ENCODE data around the gene ZNF385D.

Gene ZNF385D, protein sequence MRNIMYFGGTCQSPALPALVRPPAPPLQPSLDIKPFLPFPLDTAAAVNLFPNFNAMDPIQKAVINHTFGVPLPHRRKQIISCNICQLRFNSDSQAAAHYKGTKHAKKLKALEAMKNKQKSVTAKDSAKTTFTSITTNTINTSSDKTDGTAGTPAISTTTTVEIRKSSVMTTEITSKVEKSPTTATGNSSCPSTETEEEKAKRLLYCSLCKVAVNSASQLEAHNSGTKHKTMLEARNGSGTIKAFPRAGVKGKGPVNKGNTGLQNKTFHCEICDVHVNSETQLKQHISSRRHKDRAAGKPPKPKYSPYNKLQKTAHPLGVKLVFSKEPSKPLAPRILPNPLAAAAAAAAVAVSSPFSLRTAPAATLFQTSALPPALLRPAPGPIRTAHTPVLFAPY

DNA sequence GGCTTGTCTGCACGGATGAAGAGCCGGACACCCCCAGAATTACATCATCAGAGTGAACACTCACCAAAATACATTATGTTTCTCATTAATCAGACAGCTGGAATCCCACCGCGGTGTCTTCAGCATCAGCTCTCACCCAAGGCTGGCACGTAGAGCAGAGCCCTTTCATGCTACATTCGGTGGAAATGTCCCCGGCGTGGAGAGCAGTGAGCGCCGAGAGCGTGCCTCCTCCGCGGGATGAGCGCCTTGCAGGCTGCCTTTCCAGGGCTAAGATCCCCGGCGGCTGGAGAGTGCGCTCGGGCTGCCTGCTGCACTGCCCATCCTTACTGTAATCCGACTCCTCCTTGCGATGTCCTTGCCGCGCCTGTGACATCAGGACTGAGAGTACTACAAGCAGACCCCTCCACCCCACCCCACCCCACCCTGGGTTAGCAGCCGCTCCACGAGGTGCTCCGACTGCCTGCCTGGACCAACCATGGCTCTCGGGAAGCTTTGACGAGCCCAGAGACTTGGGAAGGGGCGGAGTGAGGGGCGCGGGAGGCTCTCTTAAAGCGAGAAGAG lies at the start of gene ZNF385D:
Gene ZNF385D, minus strand, starts transcription at position 380 of the 561 bp plus-strand sequence. Its CDS starts 294 bp downstream, at position 86.
- DNase-seq (ENCODE audit: low read depth): no peak

GRCh38 chr3:21798356-21799088 lies 47.5 kb upstream of the ZNF385D start:
- no peak for DNase-seq (ENCODE audit: low read depth)

DNA sequence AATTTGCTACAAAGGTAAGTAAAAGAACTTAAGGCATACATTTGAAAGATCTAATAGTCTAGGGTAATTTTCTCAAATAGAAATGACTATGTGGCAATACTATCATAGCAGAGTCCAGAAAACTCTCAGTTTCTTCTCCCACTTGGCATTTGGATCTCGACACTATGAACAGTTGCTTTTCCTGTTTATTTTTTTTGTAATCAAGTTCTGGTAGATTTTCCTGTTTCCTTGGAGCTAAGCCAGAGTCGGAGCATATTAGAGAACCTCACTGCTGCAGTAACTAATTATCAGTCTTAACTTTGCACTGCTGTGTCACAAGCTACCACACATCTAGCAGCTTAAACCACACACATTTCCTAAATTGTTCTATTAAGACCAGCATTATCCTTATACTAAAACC lies 44.9 kb upstream of the ZNF385D start:
- DNase-seq (ENCODE audit: low read depth): no peak

GRCh38 chr3:21795152-21795837 lies 44.3 kb upstream of the ZNF385D start:
- no peak for DNase-seq (ENCODE audit: low read depth)

DNA sequence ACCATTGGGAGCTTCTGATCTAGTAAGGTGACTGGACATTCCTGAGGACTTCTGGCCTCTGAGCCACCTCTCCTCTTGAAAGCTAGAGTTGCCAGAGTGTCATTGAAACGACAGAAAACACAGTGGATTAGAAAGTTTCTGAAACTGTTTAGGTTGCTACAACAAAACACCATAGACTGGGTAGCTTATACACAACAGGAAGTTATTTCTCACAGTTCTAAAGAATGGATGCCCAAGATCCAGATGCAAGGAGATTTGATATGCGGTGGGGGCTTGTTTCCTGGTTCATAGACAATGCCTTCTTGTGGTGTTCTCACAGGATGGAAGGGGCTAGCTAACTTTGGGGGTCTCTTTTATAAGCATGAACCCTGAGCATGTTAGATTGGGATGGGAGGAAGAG lies 43.3 kb upstream of the ZNF385D start:
- no peak for DNase-seq (ENCODE audit: low read depth)

DNA sequence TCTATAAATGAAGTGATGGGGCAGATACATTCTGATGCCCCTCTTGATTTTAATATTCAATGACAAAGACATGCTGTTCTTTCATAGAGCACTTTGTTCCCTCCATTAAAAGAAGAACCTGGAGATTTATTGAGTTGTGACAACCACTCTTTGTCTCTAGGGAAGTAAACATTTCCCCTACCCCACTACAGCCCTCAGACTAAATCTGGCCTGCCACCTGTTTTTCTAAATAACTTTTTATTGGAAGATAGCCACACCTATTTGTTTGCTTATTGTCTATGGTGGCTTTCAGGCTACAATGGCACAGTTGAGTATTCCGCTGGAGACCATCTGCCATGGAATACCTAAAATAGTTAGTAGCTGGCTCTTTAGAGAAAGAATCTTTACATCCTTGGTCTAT lies 41.2 kb upstream of the ZNF385D start:
- no peak for DNase-seq (ENCODE audit: low read depth)

DNA sequence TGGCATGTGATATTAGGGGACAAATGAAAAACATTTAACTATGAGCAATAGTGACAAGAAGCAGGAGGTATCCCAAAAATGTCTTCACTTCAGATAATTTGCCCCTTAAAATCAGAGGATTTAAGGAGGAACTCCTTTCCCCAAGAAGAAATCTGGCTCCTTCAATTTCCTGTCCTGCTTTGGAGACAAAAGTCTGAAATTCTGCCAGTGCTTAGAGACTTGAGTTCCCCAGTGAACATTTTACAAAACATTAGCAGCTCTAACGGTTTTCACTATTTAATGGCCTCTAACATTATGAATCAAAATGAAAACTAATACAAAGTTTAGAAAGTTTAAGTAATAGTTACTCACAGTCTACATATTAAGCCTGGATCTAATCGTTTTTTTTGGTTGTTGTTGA lies 40.3 kb upstream of the ZNF385D start:
- no peak for DNase-seq (ENCODE audit: low read depth)

- DNase-seq (ENCODE audit: low read depth): no peak
Observed at GRCh38 chr3:21790466-21790865, 39.5 kb upstream of the ZNF385D start.

GRCh38 chr3:21789730-21790129 lies 38.7 kb upstream of the ZNF385D start:
- no peak for DNase-seq (ENCODE audit: low read depth)

- DNase-seq (ENCODE audit: low read depth): no peak
Observed at GRCh38 chr3:21786438-21786797, 35.4 kb upstream of the ZNF385D start.

GRCh38 chr3:21785765-21786437 lies 34.9 kb upstream of the ZNF385D start:
- no peak for DNase-seq (ENCODE audit: low read depth)

- DNase-seq (ENCODE audit: low read depth): no peak
Observed at GRCh38 chr3:21783839-21784238, 32.8 kb upstream of the ZNF385D start.

- DNase-seq (ENCODE audit: low read depth): no peak
Observed at GRCh38 chr3:21781355-21781754, 30.3 kb upstream of the ZNF385D start.

GRCh38 chr3:21779909-21780308 lies 28.9 kb upstream of the ZNF385D start:
- no peak for DNase-seq (ENCODE audit: low read depth)

DNA sequence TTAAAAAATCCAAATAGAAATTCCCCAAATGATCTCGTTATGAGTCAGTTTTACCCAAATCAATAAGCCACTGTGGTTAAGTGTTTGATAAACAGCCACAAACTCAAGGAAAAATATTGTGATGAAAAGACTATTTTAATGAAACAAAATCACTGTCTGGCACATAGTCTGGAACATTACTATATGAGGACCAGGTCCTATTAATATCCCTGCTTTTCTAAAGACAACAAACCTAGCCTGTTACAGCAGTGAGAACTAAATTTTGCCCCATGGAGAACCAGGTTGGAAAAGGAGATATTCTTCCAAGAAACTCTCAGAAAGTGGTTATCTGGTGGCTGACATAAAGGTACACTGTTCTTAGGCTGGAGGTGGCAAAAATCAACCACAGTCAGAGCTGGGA lies 27.7 kb upstream of the ZNF385D start:
- DNase-seq (ENCODE audit: low read depth): no peak

- no peak for DNase-seq (ENCODE audit: low read depth)
Observed at GRCh38 chr3:21777821-21778220, 26.8 kb upstream of the ZNF385D start.

- DNase-seq (ENCODE audit: low read depth): no peak
Observed at GRCh38 chr3:21766002-21766401, 15.0 kb upstream of the ZNF385D start.

DNA sequence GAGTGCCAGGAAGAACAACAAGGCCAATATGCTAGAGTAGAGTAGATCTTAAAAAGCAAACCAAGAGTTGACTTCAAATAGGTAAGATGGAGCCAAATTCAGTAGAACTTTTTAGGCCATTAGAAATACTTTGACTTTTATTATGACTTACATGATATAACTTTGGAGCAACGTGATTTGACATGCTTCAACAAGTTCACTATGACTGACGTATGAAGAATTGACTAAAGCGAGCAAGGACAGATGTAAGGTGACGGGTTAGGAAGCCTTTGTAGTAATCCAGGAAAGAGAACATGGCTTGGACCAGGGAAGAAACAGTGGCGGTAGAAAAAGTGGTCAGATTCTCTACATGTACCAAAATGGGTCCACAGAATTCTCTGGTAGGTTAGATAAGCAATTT lies 4.9 kb upstream of the ZNF385D start:
- no peak for DNase-seq (ENCODE audit: low read depth)

GRCh38 chr3:21754839-21755238 lies 3.8 kb upstream of the ZNF385D start:
- DNase-seq (ENCODE audit: low read depth): no peak

DNA sequence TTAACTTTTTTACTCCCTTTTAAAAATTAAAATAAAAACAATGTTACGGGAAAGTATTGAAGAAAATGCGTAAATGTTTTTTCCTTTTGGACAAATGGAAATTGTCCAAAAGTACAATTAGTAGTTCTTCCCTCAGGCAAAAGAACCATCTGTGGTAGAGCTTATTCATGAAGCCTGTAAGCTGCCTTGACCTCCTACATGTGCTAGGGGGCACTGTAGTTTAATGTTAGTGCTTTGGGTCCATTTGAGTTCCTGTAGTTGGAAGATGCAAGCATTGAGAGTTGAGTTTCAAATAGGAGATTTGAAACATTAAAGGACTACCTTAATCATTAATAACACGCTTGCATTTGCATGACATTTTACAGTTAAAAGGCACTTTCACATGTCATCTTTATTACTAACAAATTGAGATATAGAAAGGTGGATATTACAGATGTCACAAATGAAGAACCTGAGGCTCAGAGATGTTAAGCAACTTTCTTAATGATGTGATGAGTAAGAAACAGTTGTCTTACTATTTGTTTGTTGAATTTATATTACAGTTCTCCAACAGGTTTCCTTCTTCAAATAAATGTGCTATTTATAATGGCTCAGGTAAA lies 1.8 kb upstream of the ZNF385D start:
- DNase-seq (ENCODE audit: low read depth): no peak

DNA sequence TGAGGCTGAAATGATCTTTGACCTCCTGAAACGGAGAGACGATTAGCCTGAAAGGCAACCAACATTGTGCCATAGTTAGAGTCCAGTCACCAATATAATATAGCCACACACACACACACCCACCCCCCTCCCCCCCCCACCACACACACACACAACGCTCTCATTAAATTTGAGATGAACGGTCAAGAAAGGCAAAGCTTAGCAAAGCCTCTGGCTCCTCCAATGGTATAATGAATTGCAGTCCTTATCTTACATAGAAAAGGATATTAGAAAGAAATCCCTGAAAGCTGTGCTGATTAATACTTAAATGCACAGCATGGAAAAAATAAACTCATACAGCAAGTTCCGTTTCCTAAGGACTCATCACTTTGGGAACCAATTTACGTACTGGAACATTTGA lies 876 bp upstream of the ZNF385D start:
- DNase-seq (ENCODE audit: low read depth): no peak

Data from activated T-cell treated with anti-CD3 and anti-CD28 coated beads for 48 hours (primary cell).